HTR-8/SVneo (cell line): ENCODE measurements around the gene TERT.
"Not testable (repeated sequence)": the region's sequence is repeated elsewhere in the genome, so short reads cannot be mapped to it uniquely, and the experiment has no call there.

Experiments
- DNase-seq: peaks from one replicate; pipeline ENCODE4 v3.0.0; 2011; ENCODE audit warnings: low spot score, mixed read lengths; ENCODE audit not compliant: insufficient read length
- FAIRE-seq: peaks from 2 replicates; lab custom pipeline; 2011; peaks lifted over from hg19 to GRCh38; lab: Jason Lieb, UNC

Gene TERT

DNA sequence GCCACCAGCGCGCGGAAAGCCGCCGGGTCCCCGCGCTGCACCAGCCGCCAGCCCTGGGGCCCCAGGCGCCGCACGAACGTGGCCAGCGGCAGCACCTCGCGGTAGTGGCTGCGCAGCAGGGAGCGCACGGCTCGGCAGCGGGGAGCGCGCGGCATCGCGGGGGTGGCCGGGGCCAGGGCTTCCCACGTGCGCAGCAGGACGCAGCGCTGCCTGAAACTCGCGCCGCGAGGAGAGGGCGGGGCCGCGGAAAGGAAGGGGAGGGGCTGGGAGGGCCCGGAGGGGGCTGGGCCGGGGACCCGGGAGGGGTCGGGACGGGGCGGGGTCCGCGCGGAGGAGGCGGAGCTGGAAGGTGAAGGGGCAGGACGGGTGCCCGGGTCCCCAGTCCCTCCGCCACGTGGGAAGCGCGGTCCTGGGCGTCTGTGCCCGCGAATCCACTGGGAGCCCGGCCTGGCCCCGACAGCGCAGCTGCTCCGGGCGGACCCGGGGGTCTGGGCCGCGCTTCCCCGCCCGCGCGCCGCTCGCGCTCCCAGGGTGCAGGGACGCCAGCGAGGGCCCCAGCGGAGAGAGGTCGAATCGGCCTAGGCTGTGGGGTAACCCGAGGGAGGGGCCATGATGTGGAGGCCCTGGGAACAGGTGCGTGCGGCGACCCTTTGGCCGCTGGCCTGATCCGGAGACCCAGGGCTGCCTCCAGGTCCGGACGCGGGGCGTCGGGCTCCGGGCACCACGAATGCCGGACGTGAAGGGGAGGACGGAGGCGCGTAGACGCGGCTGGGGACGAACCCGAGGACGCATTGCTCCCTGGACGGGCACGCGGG lies at the start of gene TERT:
Gene TERT (minus strand): TSS at position 234 of the 815 bp plus-strand sequence. CDS start 79 bp downstream, at position 155.
- no peak for DNase-seq
- no peak for FAIRE-seq

DNA sequence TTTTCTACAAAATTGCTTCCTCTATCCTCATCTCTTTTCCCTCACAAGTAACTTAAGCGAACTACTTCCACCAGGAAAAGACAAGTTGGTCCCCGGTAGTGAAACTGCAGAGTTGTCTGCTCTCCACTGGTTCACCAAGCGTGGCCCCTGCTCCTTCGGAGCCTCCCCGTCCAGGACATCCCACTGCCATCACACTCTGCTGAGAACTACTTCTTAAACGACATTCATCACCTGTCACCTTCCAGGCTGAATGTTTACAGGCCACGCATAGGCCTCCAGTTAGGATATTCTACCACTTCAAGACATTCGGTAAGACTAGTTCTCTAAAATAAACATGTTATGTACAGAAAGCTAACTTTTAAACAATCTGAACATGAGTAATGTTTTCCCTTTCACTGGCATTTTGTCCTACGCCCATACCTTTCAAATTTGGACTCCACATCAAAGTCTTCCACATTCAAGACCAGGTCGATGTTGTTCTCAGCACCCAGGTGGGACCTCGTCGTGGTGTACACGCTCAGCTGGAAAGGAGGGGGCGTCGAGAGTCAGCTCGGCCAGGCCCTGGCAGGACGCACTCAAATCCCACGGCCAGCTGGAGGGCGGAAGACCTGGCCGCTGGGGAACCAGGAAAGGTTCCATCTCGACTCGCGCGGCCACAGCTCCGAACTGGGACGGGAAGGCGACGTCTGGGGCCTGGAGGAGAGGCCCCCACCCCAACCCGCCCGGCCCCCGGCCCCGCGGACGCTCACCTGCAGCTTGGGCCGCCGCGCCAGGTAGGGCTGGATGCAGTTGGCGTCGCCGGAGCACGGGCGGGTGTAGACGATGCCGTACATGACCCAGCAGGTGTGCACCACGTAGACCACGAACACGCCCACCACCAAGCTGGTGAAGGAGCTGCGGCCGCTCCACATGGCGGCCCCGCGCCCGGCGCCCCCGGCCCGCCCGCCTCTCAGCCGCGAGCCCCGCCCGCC lies 49.3 kb upstream of the TERT start:
- peak; percentile 60 for FAIRE-seq

DNA sequence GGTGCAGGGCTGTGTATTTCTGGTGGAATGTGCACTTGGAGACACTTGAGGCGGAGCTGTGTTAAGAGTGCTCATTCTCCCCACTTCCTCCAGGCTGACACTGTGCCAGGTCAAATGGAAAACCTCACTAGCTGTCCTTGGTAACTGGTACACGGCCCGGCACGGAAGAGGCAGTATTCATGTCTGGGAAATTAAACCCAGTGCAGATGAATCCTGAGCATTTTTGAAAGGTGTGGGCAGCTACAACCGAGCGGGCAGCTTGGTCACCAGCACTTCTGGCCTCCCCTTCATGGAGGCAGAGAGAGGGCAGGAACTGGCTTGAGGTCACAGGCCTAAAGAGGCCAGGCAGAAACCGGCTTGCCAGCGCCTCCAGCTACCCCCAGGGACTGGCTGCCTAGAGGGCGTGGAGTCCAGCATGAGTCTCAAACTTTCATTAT lies 48.5 kb upstream of the TERT start:
- DNase-seq (no peak), FAIRE-seq (no peak)

More for the DNA sequence above, 49.3 kb upstream of the TERT start:
- DNase-seq = no peak

DNA sequence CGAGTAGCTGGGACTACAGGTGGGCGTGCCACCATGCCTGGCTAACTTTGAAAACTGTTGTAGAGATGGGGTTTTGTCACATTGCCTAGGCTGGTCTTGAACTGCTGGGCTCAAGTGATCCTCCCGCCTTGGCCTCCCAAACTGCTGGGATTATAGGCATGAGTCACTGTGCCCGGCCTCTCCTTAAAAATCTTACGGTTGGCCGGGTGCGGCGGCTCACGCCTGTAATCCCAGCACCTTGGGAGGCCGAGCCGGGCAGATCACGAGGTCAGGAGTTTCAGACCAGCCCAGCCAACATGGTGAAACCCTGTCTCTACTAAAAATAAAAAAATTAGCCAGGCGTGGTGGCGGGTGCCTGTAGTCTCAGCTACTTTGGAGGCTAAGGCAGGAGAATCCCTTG lies 47.8 kb upstream of the TERT start:
- FAIRE-seq, DNase-seq: not testable (repeated sequence)

DNA sequence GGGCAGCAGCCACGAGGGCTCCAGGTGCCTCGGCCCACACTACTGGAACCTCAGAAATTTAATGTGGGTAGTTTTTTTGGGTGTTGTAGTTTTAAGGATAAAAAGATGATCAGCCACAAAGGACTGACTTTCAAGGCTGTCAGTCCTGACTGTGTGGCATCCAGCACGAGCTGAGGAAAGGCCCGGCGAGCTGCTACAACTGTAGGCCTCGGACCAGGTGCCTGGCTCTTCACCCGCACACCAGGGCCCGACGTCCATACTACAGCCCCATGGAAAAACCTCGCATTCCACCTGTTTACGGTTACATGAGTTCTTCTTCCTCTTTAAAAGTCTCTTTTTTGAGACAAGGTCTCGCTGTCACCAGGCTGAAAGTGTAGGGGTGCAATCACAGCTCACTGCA lies 47.4 kb upstream of the TERT start:
- DNase-seq (no peak), FAIRE-seq (no peak)

DNA sequence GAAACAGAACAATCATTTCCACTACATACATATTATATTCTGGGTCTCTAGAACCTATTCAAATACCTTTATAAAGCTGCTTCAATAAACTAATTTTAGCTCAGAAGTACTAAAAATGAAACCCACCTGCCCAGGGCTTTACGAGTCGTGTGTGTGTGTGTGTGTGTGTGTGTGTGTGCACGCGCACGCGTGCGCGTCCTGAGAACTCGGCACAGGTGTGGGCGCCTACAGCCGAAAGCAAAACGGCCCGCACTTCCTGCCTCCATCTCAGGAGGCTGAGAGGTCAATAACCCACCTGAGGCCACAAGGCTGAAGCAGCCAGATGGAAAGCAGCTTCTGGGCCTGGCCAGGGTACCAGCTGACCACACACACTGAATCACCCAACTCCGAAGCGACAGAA lies 47.0 kb upstream of the TERT start:
- FAIRE-seq (no peak), DNase-seq (no peak)

DNA sequence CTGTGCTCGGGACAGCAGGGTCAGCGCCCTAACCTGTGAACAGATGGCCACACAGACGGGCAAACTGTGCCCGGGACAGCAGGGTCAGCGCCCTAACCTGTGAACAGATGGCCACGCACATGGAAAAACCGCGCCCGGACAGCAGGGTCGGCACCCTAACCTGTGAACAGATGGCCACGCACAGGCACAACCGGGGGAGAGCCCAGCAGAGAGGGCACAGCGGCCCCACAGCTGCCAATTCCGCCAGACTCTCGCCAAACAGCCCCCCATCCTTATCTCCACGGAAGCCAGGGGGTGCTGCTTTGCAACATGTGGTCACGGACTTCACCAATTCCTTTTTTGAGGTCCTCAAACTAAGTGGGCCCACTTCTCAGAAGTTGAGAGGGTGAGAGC lies 44.9 kb upstream of the TERT start:
- FAIRE-seq, DNase-seq: not testable (repeated sequence)

DNA sequence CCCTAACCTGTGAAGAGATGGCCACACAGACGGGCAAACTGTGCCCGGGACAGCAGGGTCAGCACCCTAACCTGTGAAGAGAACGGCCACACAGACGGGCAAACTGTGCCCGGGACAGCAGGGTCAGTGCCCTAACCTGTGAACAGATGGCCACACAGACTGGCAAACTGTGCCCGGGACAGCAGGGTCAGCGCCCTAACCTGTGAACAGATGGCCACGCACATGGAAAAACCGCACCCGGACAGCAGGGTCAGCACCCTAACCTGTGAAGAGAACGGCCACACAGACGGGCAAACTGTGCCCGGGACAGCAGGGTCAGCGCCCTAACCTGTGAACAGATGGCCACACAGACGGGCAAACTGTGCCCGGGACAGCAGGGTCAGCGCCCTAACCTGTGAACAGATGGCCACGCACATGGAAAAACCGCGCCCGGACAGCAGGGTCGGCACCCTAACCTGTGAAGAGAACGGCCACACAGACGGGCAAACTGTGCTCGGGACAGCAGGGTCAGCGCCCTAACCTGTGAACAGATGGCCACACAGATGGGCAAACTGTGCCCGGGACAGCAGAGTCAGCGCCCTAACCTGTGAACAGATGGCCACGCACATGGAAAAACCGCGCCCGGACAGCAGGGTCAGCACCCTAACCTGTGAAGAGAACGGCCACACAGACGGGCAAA lies 44.4 kb upstream of the TERT start:
- DNase-seq, FAIRE-seq: not testable (repeated sequence)

DNA sequence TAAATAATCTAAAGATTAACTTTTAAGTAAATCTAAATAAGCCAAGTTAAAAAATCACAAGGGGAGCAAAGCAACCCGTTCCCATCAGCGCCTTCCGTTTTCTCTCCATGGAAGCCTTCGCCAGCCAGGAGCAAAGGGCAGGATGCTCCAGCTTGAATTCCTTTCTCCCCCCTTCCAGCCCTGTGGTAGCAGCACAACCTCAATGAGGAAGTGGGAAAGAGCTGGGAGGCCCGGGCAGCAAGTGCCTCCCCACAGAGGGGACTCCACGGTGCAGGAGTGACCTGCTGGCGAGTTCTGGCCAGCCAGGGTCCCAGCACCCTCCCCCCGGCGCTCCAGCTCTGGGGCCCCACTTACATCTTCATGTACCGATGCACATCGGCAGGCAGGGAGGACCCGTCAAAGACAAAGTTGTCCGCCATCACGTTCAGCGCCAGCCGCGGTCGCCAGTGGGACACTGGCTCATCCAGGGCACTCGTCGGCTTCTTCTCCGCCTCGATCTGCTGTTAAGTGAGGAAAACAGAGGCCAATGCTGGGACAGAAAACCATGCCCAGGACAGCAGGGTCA lies 43.7 kb upstream of the TERT start:
- FAIRE-seq = peak; percentile 16
- DNase-seq = no peak

DNA sequence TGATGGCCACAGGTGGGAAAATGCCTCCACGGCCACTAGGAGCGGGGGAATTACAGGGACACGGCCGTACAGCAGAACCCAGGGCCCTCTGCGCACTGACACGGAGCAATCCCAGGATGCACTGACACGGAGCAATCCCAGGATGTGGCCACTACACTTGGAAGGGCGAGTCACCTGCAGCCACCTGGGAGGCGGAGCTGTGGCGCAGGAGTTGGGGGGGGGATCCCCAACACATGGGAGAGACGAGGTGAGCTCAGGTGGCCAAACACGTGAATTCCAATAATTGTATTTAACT lies 43.3 kb upstream of the TERT start:
- no peak for DNase-seq
- FAIRE-seq = no peak

DNA sequence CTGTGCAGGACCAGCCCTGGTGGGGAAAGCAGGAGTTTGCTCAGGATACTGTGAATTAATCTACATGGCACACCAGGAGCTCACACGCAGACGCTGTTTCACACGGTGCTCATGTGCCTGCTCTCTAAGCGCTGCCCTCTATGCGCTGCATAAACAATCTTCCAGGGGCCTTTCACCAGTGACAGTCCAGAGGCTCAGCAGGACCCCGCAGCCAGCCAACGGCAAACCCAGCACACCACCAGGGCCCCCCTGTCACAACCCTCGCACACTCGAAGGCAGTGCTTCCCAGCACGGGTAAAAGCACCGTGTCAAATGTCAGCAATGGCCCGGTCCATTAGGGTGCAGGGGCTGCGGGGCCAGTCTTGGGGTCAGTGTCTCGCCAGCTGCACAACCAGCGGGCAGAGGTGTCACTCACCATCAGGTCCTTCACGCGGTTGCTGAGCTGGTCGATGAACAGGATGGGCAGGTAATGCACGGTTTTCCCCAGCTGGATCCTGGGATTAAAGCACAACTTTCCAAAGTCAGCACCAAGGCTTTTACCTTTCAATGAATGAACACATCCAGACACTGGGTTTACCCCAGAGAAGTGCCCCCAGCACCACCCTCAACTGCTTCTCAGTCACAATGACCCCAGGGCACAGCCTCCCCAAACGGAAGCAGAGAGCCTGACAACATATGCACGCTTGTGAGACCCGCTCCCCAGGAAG lies 42.8 kb upstream of the TERT start:
- FAIRE-seq (no peak), DNase-seq (no peak)

DNA sequence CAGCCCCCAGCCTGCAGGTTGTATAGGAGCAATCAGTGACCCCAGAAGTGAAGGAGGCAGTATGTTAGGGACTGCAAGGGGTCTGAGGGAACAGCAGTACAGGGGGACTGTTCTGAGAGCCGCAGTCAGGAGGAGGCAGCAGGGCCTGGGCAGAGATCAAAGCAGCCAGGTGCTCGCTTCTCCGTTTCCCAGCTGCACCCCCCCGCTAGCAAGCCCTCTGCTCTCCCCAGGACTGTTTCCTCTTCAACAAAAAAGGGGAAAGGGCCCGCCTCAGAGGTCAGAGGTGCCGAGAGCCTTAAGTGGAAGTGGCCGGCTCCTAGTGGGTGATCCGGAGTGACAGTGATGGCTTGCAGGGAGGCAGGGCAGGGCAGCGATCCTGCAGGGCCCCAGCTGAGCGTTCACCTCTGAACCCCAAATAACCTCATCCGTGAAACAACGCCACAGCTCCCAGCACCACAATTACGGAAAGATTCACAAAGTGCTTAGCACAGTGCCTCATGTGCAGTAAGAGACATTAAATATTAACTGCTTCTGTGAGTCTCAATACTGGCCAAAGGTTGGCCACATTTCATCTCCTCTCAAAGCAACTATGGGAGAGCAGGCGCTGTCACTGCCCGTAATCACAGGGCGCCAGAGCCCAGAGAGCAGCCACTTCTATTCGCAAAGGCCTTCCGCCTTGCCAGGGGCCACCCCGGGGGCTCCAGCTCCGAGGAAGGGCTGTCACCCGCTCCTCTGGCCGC lies 42.1 kb upstream of the TERT start:
- FAIRE-seq (no peak), DNase-seq (no peak)

DNA sequence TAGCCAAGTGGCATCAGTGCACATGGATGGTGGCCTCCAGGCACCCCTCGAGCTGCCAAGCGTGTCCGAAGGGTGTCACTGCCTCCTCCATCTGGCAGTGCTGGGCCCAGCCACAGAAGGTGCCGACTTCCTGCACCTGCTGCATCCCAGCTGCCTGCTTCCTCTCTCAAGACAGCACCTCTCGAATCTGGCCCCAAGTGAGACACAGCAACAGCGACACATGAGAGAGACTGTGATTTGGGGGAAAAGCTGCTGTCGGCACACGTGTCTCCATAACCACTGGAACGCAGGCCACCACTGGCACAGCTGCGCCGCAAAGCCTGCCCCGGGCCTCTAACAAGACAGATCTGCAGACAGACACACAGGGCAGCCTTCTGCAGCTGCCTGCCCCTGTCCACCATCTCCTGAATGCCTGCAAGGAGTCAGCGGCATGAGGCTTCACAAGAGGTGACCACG lies 41.3 kb upstream of the TERT start:
- DNase-seq (no peak), FAIRE-seq (no peak)

DNA sequence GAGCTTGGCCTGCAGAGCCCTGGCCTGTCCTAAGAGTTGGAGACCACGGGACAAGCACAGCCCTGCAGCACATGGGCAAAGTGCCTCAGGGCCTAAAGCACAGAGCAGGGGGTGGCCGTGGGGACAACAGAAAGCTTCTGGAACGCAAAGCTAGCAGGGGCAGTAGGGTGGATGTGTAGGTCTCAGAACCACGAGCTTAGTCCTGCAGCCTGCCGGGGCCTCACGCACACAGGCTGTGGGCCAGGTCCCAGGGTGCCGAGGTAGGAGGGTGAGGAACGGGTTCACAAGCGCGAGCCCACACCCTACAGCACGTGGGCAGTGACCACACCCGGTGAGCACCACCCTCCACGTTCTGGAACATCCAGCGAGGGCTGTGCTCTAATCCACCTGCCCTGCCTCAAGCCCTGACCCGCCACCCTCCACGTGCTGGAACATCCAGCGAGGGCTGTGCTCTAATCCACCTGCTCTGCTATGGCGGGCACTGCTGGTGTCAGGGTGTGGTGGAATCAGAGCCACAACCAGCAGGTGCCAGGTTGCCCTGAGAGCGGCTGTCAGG lies 40.8 kb upstream of the TERT start:
- DNase-seq (no peak), FAIRE-seq (no peak)

DNA sequence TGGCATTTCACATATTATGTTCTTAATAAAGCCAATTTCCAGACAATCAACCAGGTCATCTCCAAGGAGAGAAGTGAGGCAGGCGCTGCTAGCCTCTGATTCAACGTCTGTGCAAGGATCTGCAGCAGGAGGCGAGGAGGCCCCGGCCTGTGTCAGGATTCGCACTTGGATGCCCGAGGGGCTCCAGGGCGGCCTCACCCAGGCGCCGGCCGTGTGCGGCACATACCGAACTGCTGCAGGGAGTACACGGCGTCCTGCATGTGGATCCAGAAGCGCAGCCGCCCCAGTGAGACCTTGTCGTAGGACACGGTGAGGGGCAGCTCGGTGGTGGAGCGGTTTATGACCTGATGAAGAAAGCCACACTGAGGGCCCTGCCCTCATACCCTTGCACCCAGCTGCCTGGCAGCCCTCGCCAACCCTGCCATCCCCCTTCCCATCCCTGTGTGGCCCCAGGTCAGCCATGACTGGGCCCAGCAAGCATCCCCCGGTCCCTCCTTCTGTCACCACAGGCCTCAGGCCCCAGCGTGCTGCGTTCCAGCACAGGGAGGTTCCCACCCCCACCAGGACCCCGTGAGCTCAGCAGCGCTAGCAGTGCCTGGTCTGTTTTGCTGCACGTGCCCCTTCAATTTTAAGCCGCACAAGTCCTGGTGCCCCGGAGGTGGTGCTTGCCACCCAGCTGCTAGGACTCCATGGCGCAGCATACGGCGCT lies 40.1 kb upstream of the TERT start:
- FAIRE-seq = no peak
- no peak for DNase-seq

DNA sequence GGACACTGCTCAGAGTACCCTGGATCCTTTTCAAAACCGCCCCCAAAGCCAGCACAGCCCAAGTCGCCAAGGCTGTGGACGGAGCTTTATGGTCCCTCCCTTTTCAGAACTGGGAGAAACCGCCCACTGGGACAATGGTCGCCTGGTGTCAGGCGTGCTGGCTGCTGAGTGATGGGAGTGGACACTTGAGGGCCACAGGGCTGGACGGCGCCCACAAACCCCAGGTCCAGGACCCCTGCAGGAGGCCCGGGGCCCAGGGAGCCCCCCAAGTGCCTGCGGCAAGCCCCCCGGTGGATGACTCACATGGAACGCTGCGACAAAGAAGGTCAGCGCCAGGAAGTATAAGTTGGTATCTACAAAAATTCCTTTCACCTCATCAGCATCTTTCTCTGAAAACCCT lies 39.1 kb upstream of the TERT start:
- DNase-seq (no peak), FAIRE-seq (no peak)

DNA sequence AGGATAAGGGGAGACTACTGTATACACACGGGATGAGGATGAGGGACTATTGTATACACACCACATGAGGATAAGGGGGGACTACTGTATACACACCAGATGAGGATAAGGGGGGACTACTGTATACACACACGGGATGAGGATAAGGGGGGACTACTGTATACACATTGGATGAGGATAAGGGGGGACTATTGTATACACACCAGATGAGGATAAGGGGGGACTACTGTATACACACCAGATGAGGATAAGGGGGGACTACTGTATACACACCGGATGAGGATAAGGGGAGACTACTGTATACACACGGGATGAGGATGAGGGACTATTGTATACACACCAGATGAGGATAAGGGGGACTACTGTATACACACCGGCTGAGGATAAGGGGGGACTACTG lies 38.4 kb upstream of the TERT start:
- peak; percentile 100 for FAIRE-seq
- not testable (repeated sequence) for DNase-seq

DNA sequence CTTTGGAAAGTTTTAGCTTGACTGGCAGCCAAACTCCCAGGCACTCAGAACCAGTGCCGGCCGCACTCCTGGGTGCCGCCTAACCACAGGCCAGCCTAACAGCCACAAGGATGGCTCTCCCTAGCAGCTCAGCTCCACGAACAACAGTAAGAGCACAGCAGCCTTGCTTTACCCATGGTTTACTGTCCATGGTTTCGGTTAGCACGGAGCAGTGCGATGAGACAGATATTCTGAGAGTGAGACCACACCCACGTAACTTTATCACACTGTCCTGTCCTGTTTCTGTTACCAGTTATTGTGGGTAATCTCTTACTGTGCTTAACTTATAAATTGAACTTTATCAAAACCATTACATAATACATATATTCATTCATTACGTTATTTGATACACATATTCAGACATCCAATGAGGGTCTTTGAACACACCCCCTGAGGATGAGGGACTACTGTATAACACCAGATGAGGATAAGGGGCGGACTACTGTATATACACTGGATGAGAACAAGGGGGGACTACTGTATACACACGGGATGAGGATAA lies 37.7 kb upstream of the TERT start:
- DNase-seq (peak; percentile 56), FAIRE-seq (no peak)
